ENCODE measurements around the gene PAFAH1B2.
"Not testable (repeated sequence)": the region's sequence is repeated elsewhere in the genome, so short reads cannot be mapped to it uniquely, and the experiment has no call there.

The PAFAH1B2 gene

DNA sequence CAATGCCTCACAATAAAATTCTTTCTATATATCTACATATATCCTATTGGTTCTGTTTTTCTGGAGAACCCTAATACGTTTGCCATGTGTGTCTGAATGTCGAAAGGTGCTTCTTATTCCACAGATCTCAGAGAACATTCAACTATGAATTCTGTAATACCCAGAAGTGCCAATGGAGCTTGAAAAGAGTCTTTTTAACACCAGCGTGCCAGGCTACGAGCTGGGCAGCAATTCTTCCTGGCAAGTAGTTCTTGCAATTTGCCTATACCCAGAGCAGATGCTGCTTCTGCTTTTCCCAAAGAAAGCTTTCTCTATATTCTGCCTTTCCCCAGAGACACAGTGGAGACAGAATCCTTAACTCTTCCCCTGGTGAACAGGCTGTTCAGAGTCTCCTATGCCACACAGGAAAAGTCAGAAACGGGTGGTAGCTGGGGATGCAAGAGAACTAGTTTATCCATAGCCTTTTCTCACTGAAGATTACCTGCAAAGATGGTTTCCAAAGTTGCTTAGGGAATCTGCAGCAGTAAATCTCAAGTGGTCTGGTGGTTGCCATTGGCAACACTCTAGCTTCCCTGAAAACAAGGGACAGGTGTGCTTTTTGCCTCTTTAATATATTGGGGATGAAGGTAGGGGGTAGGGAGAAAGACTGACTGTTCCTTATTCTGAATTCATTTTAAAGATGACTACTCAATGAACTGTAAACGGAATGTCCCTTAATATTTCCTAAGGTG lies 16.8 kb upstream of the PAFAH1B2 start:
- DNase-seq (ENCODE audit: low spot score) = peak; percentile 68

DNA sequence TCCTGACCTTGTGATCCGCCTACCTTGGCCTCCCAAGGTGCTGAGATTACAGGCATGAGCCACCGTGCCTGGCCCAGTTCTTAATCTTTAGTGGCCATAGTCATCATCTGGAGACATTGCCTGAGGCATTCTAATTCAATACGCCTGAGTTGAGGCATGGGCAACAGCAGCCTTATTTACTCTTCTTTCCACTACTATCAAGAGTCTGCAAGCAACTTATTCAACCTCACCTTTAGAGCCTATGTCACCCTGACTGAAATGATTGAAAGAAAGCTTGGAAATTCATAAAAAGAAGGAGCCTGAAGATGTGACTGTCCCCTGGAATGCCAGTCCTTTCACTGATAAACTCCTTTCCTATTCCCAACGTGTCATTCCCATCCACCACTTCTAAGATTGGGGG lies 15.8 kb upstream of the PAFAH1B2 start:
- no peak for DNase-seq (ENCODE audit: low spot score)

DNA sequence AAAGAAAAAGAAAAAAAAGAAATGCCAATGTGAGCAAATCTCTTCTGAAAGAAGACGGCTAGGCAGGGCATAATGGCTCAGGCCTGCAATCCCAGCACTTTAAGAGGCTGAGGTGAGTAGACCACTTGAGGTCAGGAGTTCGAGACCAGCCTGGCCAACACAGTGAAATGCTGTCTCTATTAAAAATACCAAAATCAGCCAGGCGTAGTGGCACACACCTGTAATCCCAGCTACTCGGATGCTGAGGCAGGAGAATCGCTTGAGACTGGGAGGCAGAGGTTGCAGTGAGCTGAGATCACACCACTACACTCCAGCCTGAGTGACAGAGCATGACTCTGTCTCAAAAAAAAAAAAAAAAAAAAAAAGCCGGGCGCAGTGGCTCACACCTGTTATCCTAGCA lies 13.7 kb upstream of the PAFAH1B2 start:
- not testable (repeated sequence) for DNase-seq (ENCODE audit: low spot score)

DNA sequence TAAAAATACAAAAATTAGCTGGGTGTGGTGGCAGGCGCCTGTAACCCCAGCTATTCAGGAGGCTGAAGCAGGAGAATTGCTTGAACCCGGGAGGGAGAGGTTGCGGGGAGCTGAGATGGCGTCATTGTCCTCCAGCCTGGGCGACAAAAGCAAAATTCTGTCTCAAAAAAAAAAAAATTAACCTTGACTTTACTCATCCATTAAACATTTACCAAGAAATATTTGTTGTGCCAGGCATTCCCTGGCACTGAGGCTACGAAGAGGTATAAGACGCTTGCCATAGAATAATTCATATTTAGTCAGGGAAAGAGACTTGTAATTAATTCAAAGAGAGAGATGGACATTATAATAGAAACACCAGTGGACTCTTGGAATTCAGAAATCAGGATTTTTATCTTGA lies 13.2 kb upstream of the PAFAH1B2 start:
- no peak for DNase-seq (ENCODE audit: low spot score)

DNA sequence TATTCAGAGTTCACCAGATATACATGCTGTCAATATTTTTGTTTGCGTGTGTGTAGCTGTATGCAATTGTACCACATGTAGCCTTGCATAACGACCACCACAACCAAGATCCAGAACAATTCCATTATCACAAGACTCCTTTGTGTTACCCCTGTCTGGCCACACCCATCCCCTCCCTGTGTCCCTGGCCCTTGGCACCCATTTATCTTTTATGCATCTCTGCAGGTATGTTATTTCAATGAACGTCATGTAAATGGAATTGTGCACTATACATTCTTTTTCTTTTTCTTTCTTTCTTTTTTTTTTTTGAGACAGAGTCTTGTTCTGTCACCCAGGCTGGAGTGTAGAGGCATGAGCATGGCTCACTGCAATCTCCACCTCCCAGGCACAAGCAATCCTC lies 9.7 kb upstream of the PAFAH1B2 start:
- DNase-seq (ENCODE audit: low spot score) = no peak

DNA sequence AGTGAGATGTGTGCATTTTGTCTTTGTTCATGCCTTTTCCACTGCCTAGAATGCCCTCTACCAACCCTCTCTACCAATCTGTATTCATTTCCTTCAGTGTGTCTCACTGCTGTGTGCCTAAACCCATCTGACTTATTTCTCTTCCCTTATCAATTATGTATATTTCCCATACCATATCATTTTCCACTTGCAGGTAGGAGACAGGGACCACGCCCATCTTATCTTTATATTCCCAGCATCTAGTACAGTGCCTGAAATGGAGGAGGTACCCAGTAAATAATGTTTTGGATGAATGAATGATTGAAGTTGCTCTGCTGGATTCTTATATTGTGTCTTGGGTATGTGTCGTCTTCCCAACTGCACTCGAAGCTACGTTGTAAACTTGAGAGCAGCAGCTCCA lies 9.1 kb upstream of the PAFAH1B2 start:
- not testable (repeated sequence) for DNase-seq (ENCODE audit: low spot score)

DNA sequence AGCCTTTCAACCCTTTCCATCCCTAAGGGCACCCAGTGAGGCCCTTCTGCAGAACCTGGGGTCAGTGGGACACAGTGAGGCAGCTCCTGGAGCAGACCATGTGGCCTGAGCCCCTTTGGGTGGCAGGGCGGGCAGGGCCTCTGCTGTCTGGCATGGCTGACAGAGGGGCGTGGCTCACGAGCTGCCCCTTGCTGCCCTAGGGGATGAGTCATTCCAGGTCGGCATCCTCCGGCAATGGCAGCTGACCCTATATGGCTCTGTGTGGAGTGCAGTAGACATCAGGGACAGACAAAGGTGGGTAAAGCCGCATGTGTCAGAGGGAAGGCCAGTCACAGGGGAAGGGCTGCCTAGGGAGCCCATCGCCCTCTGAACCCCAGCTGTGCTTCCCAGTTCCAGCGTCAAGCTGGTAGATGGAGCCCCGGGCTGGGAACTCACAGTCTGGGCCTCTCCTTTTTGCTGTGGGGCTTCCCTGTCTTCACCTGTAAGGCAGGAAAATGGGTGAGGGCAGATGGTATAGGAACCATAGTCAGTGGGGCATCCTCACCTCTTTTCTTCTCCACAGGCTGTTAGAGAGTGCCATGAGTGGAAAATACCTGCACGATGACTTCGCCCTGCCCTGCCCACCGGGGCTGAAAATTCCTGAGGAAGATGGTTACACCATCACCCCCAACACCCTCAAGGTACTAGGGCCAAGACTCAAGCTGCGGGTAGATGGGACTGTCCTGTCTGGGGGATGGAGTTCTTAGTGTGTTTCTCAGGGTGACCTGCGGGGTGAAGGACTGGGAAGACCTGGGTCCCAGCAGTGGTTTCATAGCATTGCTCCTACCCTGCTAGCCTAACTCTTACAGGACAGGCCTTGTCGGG lies 6.6 kb upstream of the PAFAH1B2 start:
- not testable (repeated sequence) for DNase-seq (ENCODE audit: low spot score)

DNA sequence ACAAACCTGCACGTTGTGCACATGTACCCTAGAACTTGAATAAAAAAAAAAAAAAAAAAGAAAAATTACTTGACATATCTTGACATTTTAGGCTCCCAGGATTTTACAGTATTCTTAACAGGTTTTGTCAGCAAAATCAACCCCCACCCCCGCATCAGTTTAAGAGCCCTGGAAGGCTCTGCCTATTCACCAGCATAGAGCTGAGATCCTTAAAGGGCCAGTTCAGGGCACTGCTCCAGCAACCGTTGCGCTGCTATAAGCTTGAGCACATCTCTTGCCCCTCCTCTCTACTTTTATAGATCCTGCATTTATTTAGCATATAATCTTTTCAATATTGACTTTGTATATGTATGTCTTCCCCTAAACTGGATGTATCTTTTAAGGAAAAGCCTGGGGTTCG lies 697 bp upstream of the PAFAH1B2 start:
- DNase-seq (ENCODE audit: low spot score) = peak; percentile 48

DNA sequence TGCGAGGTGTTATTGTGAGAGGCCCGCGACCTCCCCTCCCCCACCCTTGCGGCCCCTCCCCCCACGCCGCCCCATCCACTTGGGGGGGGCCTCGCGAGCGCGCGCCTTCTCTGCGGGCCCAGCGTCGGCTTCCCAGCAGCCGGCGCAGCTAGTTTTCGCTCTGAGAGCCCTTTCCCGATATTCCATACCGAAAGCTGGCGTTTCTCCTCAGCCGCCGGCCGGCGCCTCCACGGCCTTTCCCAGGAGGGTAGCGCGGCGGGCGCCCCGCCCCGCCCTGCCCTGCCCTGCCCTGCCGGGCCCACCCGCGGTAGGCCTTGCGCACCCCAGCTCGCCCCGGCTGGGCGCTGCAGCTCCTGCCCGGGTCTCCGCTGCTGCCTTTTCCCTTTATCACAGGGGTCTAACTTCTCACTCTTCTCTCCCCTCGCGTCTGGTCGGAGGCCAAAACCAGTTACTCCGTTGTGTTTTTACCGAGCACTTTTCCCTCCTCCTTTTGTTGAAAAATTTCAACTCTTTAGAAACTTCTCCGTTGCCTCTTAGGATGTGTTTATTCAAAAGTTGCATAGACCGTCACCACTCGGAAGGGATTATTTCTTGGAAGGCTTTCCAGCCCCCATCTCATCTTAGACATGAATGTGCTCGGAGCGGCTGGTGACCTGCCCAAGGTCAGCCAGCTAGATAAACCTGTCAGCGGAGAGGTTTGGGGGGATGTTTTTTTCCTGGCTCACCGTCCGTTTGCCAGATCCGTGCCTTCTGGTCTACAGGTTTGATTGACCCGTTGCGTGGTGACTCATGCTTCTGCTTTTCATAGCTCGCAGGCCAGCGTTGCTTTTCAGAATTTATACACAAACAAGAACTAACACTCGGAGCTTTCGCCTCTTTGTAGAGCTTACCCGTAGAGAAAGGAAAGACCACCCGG lies 648 bp downstream of the PAFAH1B2 start:
- peak; percentile 22 for DNase-seq (ENCODE audit: low spot score)

DNA sequence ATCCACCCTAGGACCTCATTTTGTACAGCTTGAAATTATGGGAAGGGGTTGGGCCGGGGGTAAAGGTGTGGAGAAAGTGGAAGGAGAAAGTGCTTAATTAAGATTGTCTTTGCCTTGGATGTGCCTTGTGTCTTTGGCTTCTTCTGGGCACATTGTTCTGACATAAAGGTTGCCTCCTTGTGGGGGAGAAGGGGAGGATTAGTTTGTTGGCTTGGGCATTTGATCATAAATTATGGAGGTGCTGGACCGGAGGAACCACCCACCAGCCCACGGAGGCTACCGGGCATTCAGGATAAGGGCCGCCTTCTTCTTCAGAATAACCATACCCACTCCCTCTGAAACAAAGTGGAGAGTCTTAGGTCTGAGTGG lies 1.3 kb downstream of the PAFAH1B2 start:
- no peak for DNase-seq (ENCODE audit: low spot score)

DNA sequence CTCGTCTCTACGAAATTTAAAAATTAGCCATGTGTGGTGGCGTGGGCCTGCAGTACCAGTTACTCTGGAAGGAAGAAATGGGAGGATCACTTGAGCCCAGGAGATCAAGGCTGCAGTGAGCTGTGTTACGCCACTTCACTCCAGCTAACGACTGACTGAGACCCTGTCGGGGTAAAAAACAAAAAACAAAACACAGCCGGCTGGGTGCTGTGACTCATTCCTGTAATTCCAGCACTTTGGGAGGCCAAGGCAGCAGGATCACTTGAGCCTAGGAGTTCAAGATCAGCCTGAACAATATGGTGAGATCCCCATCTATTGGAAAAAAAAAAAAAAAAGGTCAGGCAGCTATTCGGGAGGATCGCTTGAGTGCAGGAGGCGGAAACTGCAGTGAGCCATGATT lies 2.4 kb downstream of the PAFAH1B2 start:
- no peak for DNase-seq (ENCODE audit: low spot score)

DNA sequence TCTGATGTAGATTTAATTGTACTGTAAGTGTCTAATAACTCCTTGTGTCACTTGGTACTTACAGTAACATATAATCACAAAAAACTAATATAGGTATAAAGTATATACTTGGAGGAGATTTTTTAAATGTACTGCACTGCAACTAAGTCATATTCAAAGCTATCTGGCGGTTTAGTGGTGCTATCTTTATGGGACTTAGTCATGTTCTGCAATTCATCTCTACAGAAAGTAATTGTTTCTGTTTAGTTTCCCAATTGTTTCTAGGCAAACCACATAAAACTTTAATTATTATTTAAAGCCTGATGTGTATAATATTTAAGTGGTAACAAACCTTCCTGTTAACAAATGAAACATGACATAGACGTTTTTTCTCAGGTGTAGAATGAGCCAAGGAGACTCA lies 8.0 kb downstream of the PAFAH1B2 start:
- DNase-seq (ENCODE audit: low spot score) = no peak

DNA sequence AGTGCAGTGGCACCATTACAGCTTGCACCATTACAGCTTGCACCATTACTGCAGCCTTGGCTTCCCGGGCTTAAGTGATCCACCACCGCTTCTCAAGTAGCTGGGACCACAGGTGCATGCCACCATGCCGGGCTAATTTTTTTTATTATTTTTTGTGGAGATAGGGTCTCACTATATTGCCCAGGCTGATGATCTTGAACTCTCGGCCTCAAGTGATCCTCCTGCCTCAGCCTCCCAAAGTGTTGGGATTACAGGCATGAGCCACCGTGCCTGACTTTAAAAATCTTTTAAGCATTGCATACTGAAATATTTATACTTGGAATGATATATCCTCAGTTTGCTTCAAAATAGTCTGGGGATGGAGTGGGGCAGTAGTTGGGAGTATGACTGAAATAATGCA lies 10.4 kb downstream of the PAFAH1B2 start:
- DNase-seq (ENCODE audit: low spot score) = no peak

DNA sequence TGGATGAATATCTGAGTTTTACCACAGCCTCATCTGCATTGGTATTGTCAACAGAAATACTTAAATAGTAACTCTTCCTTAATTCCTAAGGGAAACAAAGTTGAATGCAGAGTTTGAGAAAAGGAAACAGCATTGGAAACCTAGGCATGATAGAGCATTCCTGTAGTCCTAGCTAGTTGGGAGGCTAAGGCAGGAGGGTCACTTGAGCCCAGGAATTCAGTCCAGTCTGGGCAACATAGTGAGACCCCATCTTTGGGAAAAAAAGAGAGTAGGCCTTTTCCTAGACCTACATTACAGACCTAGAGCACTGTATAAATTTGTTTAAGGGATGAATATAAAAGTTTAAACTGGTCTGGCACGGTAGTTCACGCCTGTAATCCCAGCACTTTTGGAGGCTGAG lies 13.4 kb downstream of the PAFAH1B2 start:
- no peak for DNase-seq (ENCODE audit: low spot score)

DNA sequence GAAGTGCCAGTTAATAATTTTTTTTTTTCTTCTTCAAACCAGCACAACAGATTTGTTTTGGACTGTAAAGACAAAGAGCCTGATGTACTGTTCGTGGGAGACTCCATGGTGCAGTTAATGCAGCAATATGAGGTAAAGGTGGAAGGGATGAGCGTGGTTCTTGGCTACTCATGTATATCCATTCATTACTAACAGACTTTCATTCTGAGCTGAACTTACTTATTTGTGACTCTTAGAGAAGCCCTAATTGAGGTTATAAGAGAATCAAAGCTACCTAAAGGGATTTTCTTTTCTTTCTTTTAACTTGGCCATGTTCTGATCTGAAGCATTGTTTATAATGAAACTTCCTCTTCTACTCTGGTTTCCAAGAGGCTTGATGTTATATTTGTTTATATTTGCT lies 15.8 kb downstream of the PAFAH1B2 start:
- no peak for DNase-seq (ENCODE audit: low spot score)

DNA sequence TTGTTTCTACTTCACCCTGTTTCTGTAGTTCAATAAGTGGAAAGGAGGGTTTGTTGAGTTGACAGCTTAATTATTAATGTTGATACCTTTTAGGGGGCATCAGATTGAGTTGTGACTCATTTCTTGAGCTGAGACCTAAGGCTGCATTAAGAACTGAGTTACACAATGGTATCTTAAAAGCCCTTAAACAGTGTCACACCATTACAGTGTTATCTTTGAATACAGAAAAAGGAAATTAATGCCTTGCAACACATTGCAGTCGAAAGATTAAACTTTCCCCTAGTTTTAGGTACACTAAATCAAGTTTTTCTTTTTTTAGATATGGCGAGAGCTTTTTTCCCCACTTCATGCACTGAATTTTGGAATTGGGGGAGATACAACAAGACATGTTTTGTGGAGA lies 16.7 kb downstream of the PAFAH1B2 start:
- DNase-seq (ENCODE audit: low spot score) = no peak

DNA sequence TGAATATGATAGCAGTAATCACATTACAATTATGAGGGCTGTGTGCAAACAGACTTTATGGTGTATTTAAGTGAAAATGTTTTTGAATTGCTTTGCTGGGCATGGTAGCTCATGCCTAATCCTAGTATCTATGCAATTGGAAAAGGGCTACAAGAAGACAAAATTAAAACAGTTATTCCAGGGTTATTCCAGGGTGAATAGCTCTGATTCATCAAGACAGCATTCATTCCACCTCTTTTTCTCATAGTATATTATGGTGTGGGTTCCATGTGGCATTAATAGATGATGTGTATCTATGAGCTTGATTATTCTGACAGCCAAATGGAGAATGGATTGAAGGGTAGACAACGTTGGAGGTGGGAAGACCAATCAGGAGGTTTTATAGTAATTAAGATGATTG lies 22.4 kb downstream of the PAFAH1B2 start:
- DNase-seq (ENCODE audit: low spot score) = no peak

DNA sequence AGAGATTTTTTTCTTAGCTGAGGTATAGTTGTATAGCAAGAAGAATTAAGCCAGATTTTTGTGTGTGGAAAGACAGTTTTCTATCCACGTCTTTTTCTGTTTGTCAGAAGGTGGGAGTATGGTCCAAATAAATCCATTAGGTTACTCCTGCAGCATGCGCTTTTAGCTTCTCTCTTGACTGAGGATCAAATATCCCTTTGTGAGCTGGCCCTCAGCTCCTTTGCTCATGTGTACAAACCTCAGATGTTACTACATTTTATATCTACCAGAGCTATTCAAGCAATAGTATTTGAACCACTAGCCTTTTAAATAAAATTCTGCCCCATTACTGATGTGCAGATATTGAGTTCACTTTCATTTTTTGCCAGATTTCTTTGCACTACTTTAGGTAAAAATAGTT lies 25.6 kb downstream of the PAFAH1B2 start:
- no peak for DNase-seq (ENCODE audit: low spot score)

DNA sequence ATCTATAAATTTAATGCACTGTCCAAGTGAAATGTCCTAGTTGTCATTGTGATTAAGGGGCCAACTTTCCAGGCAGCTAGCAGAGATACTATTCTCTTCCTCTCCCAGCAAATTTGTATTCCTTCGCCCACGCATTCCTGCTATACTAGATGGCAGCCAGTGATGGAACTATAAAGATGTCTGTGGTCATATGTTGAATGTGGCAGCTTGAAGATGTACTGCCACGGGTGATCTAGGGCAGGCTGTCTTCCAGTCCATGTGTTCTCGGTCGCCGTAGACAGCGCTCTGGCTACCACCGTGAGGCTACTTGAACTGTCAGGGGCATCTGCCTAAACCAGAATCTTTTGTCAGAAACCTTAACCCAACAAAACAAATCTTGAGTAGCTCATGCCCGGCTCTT lies 26.1 kb downstream of the PAFAH1B2 start:
- DNase-seq (ENCODE audit: low spot score) = no peak

DNA sequence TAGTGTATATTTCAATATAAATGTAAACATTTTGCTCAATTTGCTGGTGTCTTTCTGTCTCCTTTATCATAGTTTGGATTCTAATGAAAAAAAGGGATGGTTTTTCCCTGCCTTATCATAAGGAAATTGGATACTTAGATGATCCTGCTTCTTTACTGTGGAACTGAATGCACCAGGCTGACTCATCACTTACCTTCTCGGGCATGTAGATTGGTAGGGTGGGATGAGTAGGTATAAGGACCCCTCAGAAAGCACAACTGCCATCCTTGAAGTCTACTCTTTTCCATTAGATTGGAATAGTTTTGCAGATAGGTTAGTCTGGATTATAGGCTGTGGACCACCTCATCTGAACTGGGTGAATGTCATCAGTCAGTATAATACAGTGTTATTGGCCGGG lies 26.9 kb downstream of the PAFAH1B2 start:
- no peak for DNase-seq (ENCODE audit: low spot score)

DNA sequence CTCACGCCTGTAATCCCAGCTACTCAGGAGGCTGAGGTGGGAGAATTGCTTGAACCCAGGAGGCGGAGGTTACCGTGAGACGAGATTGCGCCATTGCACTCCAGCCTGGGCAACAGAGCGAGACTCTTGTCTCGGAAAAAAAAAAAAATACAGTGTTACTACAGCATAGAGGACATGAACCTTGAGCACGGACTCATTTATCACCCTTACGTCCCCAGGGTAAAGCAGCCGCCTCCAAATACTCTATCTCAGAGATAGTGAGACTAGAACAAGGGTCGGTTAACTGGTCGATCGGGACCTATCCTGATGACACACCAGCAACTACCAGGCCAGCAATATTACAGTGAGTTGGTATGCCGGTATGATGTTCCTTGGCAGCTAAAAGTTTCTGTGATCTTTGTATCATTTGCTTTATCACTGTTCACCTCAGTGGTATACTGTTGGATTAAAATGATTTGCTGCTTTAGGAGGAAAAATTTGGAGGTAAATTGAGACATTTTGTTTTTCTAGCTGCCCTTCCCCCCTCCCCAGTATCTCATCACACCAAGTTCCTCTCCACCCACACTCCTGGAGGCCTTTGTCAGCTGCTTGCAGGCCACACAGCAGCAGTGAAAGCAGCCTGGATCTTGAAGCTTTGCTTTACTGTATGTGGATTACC lies 27.4 kb downstream of the PAFAH1B2 start:
- DNase-seq (ENCODE audit: low spot score) = no peak
